Chondrocyte (in vitro differentiated cells): ENCODE data around the gene DIRAS3. TPM values are rescaled to one million over a fixed set of nuclear protein-coding genes. Genes with fewer than 3 reads are reported as not detected.
"Not testable (repeated sequence)": the region's sequence is repeated elsewhere in the genome, so short reads cannot be mapped to it uniquely, and the experiment has no call there.

Source experiments
- DNase-seq: peaks from one replicate; pipeline ENCODE4 v3.0.0; 2021; ENCODE audit warnings: mixed read lengths, low spot score
- H3K27ac Mint-ChIP-seq: one replicate; pipeline ENCODE4 v1.8.0; 2021; ENCODE audit warnings: mild to moderate bottlenecking, moderate library complexity, mixed read lengths; ENCODE audit not compliant: unreplicated experiment
- H3K27me3 Mint-ChIP-seq: 2 replicates; pipeline ENCODE4 v1.8.0; 2021; ENCODE audit warnings: low read depth, mixed read lengths
- H3K36me3 Mint-ChIP-seq: 2 replicates; pipeline ENCODE4 v1.8.0; 2021; ENCODE audit warnings: low read depth, mixed read lengths
- H3K4me1 Mint-ChIP-seq: 2 replicates; pipeline ENCODE4 v1.8.0; 2021; ENCODE audit warnings: low read depth, mild to moderate bottlenecking, mixed read lengths
- H3K4me3 Mint-ChIP-seq: one replicate; pipeline ENCODE4 v1.8.0; 2021; ENCODE audit warnings: mild to moderate bottlenecking, moderate library complexity, mixed read lengths; ENCODE audit not compliant: unreplicated experiment
- H3K9me3 Mint-ChIP-seq: 2 replicates; pipeline ENCODE4 v1.8.0; 2021; ENCODE audit warnings: low read depth, mixed read lengths
- CTCF ChIP-seq: fragments of 200-600 bp; sonication (generic); IDR thresholded peaks from 2 replicates; pipeline ENCODE4 v1.5.0; 2021; ENCODE audit warnings: antibody characterized with exemption, mild to moderate bottlenecking, moderate library complexity
- total RNA-seq: library from RNA; stranded (reverse); gene quantifications from 3 replicates; pipeline ENCODE4 v1.2.1, GENCODE V29; 2021

Gene DIRAS3
- total RNA-seq, 1 donor from 2014 or later, result 0.30 TPM

- no peaks in the 10 kb centered on the region for H3K27me3 Mint-ChIP-seq
- H3K9me3 Mint-ChIP-seq, result no peaks in the 10 kb centered on the region
- no peak for TF ChIP-seq CTCF
- H3K4me3 Mint-ChIP-seq, result no peak overlapping the region
- DNase-seq, result no peak
- no peak overlapping the region for H3K27ac Mint-ChIP-seq
- H3K4me1 Mint-ChIP-seq, result no peaks in the 10 kb centered on the region
- H3K36me3 Mint-ChIP-seq, result no peaks in the 10 kb centered on the region
Measured at GRCh38 chr1:68013351-68013750, 37.1 kb downstream of the DIRAS3 start.

- no peak for DNase-seq
- Mint-ChIP-seq H3K27me3 (no peaks in the 10 kb centered on the region), H3K36me3 (no peaks in the 10 kb centered on the region), H3K4me3 (no peak overlapping the region), H3K4me1 (no peaks in the 10 kb centered on the region), H3K9me3 (peaks cover 6% of the 10 kb centered on the region), H3K27ac (no peak overlapping the region)
- no peak for TF ChIP-seq CTCF
Measured at GRCh38 chr1:68011657-68012375, 38.6 kb downstream of the DIRAS3 start.

GRCh38 chr1:68010543-68010942, 39.9 kb downstream of the DIRAS3 start:
- H3K9me3 Mint-ChIP-seq, result peaks cover 14% of the 10 kb centered on the region
- no peak overlapping the region for H3K27ac Mint-ChIP-seq
- no peaks in the 10 kb centered on the region for H3K27me3 Mint-ChIP-seq
- DNase-seq, result no peak
- no peak overlapping the region for H3K4me3 Mint-ChIP-seq
- H3K36me3 Mint-ChIP-seq, result peaks cover 5% of the 10 kb centered on the region
- H3K4me1 Mint-ChIP-seq, result no peaks in the 10 kb centered on the region
- no peak for TF ChIP-seq CTCF

GRCh38 chr1:68010090-68010489, 40.3 kb downstream of the DIRAS3 start:
- Mint-ChIP-seq H3K36me3 (peaks cover 5% of the 10 kb centered on the region), H3K4me1 (no peaks in the 10 kb centered on the region), H3K27ac (no peak overlapping the region), H3K9me3 (peaks cover 14% of the 10 kb centered on the region), H3K4me3 (no peak overlapping the region), H3K27me3 (no peaks in the 10 kb centered on the region)
- TF ChIP-seq CTCF, result peak; percentile 74
- DNase-seq, result no peak

GRCh38 chr1:68003626-68004025, 46.8 kb downstream of the DIRAS3 start:
- not testable (repeated sequence) for H3K27me3 Mint-ChIP-seq, H3K4me1 Mint-ChIP-seq, H3K4me3 Mint-ChIP-seq, DNase-seq, H3K27ac Mint-ChIP-seq
- Mint-ChIP-seq H3K9me3 (peaks cover 38% of the 10 kb centered on the region), H3K36me3 (peaks cover 11% of the 10 kb centered on the region)

- no peak for DNase-seq
- no peaks in the 10 kb centered on the region for H3K27me3 Mint-ChIP-seq
- H3K36me3 Mint-ChIP-seq, result peaks cover 7% of the 10 kb centered on the region
- H3K9me3 Mint-ChIP-seq, result peaks cover 24% of the 10 kb centered on the region
- no peak for TF ChIP-seq CTCF
- no peaks in the 10 kb centered on the region for H3K4me1 Mint-ChIP-seq
- H3K27ac Mint-ChIP-seq, result no peak overlapping the region
- no peak overlapping the region for H3K4me3 Mint-ChIP-seq
Measured at GRCh38 chr1:68000191-68000590, 50.2 kb downstream of the DIRAS3 start.
